ENCODE results near the gene CAPN9.

GRCh38 chr1:230708631-230709580 lies 38.3 kb upstream of the CAPN9 start:
- TF ChIP-seq, protein P1, sequence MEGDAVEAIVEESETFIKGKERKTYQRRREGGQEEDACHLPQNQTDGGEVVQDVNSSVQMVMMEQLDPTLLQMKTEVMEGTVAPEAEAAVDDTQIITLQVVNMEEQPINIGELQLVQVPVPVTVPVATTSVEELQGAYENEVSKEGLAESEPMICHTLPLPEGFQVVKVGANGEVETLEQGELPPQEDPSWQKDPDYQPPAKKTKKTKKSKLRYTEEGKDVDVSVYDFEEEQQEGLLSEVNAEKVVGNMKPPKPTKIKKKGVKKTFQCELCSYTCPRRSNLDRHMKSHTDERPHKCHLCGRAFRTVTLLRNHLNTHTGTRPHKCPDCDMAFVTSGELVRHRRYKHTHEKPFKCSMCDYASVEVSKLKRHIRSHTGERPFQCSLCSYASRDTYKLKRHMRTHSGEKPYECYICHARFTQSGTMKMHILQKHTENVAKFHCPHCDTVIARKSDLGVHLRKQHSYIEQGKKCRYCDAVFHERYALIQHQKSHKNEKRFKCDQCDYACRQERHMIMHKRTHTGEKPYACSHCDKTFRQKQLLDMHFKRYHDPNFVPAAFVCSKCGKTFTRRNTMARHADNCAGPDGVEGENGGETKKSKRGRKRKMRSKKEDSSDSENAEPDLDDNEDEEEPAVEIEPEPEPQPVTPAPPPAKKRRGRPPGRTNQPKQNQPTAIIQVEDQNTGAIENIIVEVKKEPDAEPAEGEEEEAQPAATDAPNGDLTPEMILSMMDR (IDR thresholded peaks at IDR 0.05; ENCODE audit: poor library complexity): no peak
- no peak for TF ChIP-seq EZH2 (IDR thresholded peaks at IDR 0.05; ENCODE audit: borderline replicate concordance)

Data from hepatocyte (in vitro differentiated cells).